CD14-positive monocyte (primary cell): ENCODE results near the gene SMAD2. TPM values are rescaled to one million over a fixed set of nuclear protein-coding genes. Genes with fewer than 3 reads are reported as not detected.

Source experiments
- DNase-seq, 3 donors: peaks; one replicate each; pipeline ENCODE4 v3.0.0-alpha.2; 2011 to 2022
- H2AFZ ChIP-seq: 2 replicates; pipeline ENCODE4 v1.6.0; 2012; ENCODE audit warnings: mild to moderate bottlenecking, low read depth, low read length, inconsistent platforms; ENCODE audit not compliant: insufficient read depth, poor library complexity, severe bottlenecking
- H3K27ac ChIP-seq, 2 donors: 1 replicate in 1 of 2; 2 replicates in 1 of 2; pipeline ENCODE4 v1.5.1; 2012 to 2013; ENCODE audit warnings: low read length in 2 of 2, control low read depth in 1 of 2, inconsistent platforms in 1 of 2, low read depth in 1 of 2, mild to moderate bottlenecking in 1 of 2
- H3K27me3 ChIP-seq, 2 donors: one replicate each; pipeline versions ENCODE4 v1.6.0 to v1.6.1; 2011 to 2013; ENCODE audit warnings: low read length in 2 of 2; ENCODE audit not compliant: control insufficient read depth in 2 of 2, insufficient read depth in 2 of 2
- H3K36me3 ChIP-seq, 2 donors: replicated peaks in 1 of 2; 1 replicate in 1 of 2; 2 replicates in 1 of 2; pipeline versions ENCODE4 v1.5.1 to v1.6.1; 2012 to 2013; ENCODE audit warnings: low read length in 2 of 2, control low read depth in 1 of 2, inconsistent platforms in 1 of 2, mild to moderate bottlenecking in 1 of 2; ENCODE audit not compliant: insufficient read depth in 2 of 2, control insufficient read depth in 1 of 2
- H3K4me1 ChIP-seq, 2 donors: 1 replicate in 1 of 2; 2 replicates in 1 of 2; pipeline versions ENCODE4 v1.5.1 to v1.6.1; 2012 to 2013; ENCODE audit warnings: low read length in 2 of 2, control low read depth in 1 of 2, inconsistent platforms in 1 of 2, mild to moderate bottlenecking in 1 of 2, moderate library complexity in 1 of 2; ENCODE audit not compliant: insufficient read depth in 2 of 2, control insufficient read depth in 1 of 2
- H3K4me2 ChIP-seq: replicated peaks from 2 replicates; pipeline ENCODE3; 2012; ENCODE audit warnings: low read length, moderate library complexity, mild to moderate bottlenecking; ENCODE audit not compliant: poor library complexity, severe bottlenecking; ENCODE audit errors: extremely low read depth
- H3K4me3 ChIP-seq, 3 experiments: fragments of 200-600 bp in 1 of 3; sonication (generic) in 1 of 3; replicated peaks in 1 of 3; 1 replicate in 2 of 3; 2 replicates in 1 of 3; pipeline ENCODE4 v1.5.1; 2011 to 2013; ENCODE audit warnings: low read length in 3 of 3, mild to moderate bottlenecking in 3 of 3, control low read depth in 2 of 3, low read depth in 2 of 3, inconsistent platforms in 1 of 3, moderate library complexity in 1 of 3
- H3K79me2 ChIP-seq: 2 replicates; pipeline ENCODE4 v1.6.0; 2012; ENCODE audit warnings: mild to moderate bottlenecking, control low read depth, inconsistent platforms, low read length, moderate library complexity; ENCODE audit not compliant: insufficient read depth
- H3K9ac ChIP-seq: 2 replicates; pipeline ENCODE4 v1.6.0; 2017; ENCODE audit warnings: low read length, mild to moderate bottlenecking; ENCODE audit not compliant: insufficient read depth, poor library complexity, severe bottlenecking
- H3K9me3 ChIP-seq, 2 donors: replicated peaks in 1 of 2; 1 replicate in 1 of 2; 2 replicates in 1 of 2; pipeline versions ENCODE4 v1.5.1 to v1.6.1; 2012 to 2013; ENCODE audit warnings: low read length in 2 of 2, control low read depth in 1 of 2; ENCODE audit not compliant: control insufficient read depth in 1 of 2, insufficient read depth in 1 of 2
- H4K20me1 ChIP-seq: 2 replicates; pipeline ENCODE4 v1.6.0; 2012; ENCODE audit warnings: mild to moderate bottlenecking, low read length, control low read depth, moderate library complexity; ENCODE audit not compliant: insufficient read depth
- H3K27ac Mint-ChIP-seq, 7 donors: one replicate each; pipeline ENCODE4 v1.8.0; 2020; ENCODE audit warnings: mild to moderate bottlenecking in 7 of 7, mixed read lengths in 7 of 7, moderate library complexity in 6 of 7, inconsistent platforms in 2 of 7
- H3K27me3 Mint-ChIP-seq, 3 donors: one replicate each; pipeline ENCODE4 v1.8.0; 2021 to 2022; ENCODE audit warnings: low read depth in 3 of 3, mild to moderate bottlenecking in 3 of 3, mixed read lengths in 3 of 3, moderate library complexity in 3 of 3, inconsistent platforms in 1 of 3
- H3K36me3 Mint-ChIP-seq, 2 donors: one replicate each; pipeline ENCODE4 v1.8.0; 2020; ENCODE audit warnings: mixed read lengths in 2 of 2, inconsistent platforms in 1 of 2, mild to moderate bottlenecking in 1 of 2
- H3K4me1 Mint-ChIP-seq: one replicate; pipeline ENCODE4 v1.8.0; 2020; ENCODE audit warnings: mild to moderate bottlenecking, mixed read lengths
- H3K4me3 Mint-ChIP-seq, 2 donors: one replicate each; pipeline ENCODE4 v1.8.0; 2020; ENCODE audit warnings: mild to moderate bottlenecking in 2 of 2, mixed read lengths in 2 of 2, moderate library complexity in 1 of 2
- H3K9me3 Mint-ChIP-seq, 7 donors: one replicate each; pipeline ENCODE4 v1.8.0; 2020 to 2022; ENCODE audit warnings: mixed read lengths in 7 of 7, mild to moderate bottlenecking in 6 of 7, moderate library complexity in 6 of 7, inconsistent platforms in 2 of 7
- WGBS: methylation state at CpG from one replicate; pipeline ENCODE4 v1.1.5; 2013; ENCODE audit warnings: missing lambda C conversion rate; ENCODE audit not compliant: insufficient coverage; 5-methylcytosine and 5-hydroxymethylcytosine counted together
- intact Hi-C, 2 donors: fragments of 100-400 bp; cut with micrococcal nuclease; formaldehyde crosslinking; loops; one replicate each; pipeline versions ENCODE4 v1.15.0 to v1.15.1; 2023
- polyA plus RNA-seq, 3 donors: library from polyadenylated mRNA; depleted of rRNA in 1 of 3; unstranded in 2 of 3; stranded (reverse) in 1 of 3; fragments of 300-500 nt in 2 of 3; fragments of >200 nt in 1 of 3; fragmentation: Illumina TruSeq in 2 of 3; gene quantifications; 1 replicate in 2 of 3; 2 replicates in 1 of 3; pipeline ENCODE4 v1.2.3, GENCODE V29; 2012 to 2021
- TF ChIP-seq, protein P1 (sequence below): fragments of 200-600 bp; IDR thresholded peaks from one replicate; pipeline ENCODE4 v1.8.0; 2022; ENCODE audit warnings: antibody characterized with exemption, mild to moderate bottlenecking

Gene SMAD2
- polyA plus RNA-seq, 3 donors: 48.1 to 72.6 (median 70.6) TPM

GRCh38 chr18:47899107-47899840, 31.2 kb downstream of the SMAD2 start:
- Mint-ChIP-seq H3K4me3 (no peak overlapping the region), H3K36me3 (peaks cover 24 to 29% of the 10 kb centered on the region in 2 donors), H3K27ac (peak overlapping the region in 1 of 7 donors; percentile 25), H3K9me3 (peaks cover 0 to 3% (median 0%) of the 10 kb centered on the region in 7 donors), H3K27me3 (no peaks in the 10 kb centered on the region), H3K4me1 (peaks cover 37% of the 10 kb centered on the region)
- peaks cover 91% of the 10 kb centered on the region for H3K79me2 ChIP-seq
- TF ChIP-seq, protein P1, sequence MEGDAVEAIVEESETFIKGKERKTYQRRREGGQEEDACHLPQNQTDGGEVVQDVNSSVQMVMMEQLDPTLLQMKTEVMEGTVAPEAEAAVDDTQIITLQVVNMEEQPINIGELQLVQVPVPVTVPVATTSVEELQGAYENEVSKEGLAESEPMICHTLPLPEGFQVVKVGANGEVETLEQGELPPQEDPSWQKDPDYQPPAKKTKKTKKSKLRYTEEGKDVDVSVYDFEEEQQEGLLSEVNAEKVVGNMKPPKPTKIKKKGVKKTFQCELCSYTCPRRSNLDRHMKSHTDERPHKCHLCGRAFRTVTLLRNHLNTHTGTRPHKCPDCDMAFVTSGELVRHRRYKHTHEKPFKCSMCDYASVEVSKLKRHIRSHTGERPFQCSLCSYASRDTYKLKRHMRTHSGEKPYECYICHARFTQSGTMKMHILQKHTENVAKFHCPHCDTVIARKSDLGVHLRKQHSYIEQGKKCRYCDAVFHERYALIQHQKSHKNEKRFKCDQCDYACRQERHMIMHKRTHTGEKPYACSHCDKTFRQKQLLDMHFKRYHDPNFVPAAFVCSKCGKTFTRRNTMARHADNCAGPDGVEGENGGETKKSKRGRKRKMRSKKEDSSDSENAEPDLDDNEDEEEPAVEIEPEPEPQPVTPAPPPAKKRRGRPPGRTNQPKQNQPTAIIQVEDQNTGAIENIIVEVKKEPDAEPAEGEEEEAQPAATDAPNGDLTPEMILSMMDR: no peak
- H3K36me3 ChIP-seq: peaks cover 22 to 26% of the 10 kb centered on the region in 2 donors
- no peaks in the 10 kb centered on the region for H3K9me3 ChIP-seq
- no peak overlapping the region for H2AFZ ChIP-seq
- no peak overlapping the region for H3K9ac ChIP-seq
- peaks cover 100% of the 10 kb centered on the region for H4K20me1 ChIP-seq
- intact Hi-C loops: no loop called here
- H3K4me2 ChIP-seq: no peak overlapping the region
- WGBS: 100% methylated on average over 2 of the region's 5 CpGs
- H3K27ac ChIP-seq: no peak overlapping the region
- H3K4me1 ChIP-seq: peaks cover 13 to 22% of the 10 kb centered on the region in 2 donors
- H3K4me3 ChIP-seq: no peak overlapping the region
- H3K27me3 ChIP-seq: no peaks in the 10 kb centered on the region
- no peak for DNase-seq

GRCh38 chr18:47898696-47899095, 31.8 kb downstream of the SMAD2 start:
- H3K36me3 ChIP-seq: peaks cover 22 to 32% of the 10 kb centered on the region in 2 donors
- TF ChIP-seq, protein P1: no peak
- H3K79me2 ChIP-seq: peaks cover 91% of the 10 kb centered on the region
- DNase-seq: no peak
- no peak overlapping the region for H3K4me3 Mint-ChIP-seq
- no CpG with 5 or more reads among the region's 2 CpGs for WGBS
- H3K4me1 Mint-ChIP-seq: peaks cover 39% of the 10 kb centered on the region
- H3K4me2 ChIP-seq: no peak overlapping the region
- no peaks in the 10 kb centered on the region for H3K27me3 Mint-ChIP-seq
- no peak overlapping the region for H3K27ac ChIP-seq
- no peaks in the 10 kb centered on the region for H3K9me3 ChIP-seq
- peaks cover 30 to 35% of the 10 kb centered on the region in 2 donors for H3K36me3 Mint-ChIP-seq
- no peak overlapping the region for H3K4me3 ChIP-seq
- intact Hi-C loops: no loop called here
- H4K20me1 ChIP-seq: peaks cover 100% of the 10 kb centered on the region
- H3K27me3 ChIP-seq: no peaks in the 10 kb centered on the region
- peaks cover 17 to 22% of the 10 kb centered on the region in 2 donors for H3K4me1 ChIP-seq
- no peaks in the 10 kb centered on the region for H3K9me3 Mint-ChIP-seq
- H3K9ac ChIP-seq: no peak overlapping the region
- no peak overlapping the region for H2AFZ ChIP-seq
- no peak overlapping the region for H3K27ac Mint-ChIP-seq
